Activated CD4-positive, alpha-beta T cell treated with anti-CD3 and anti-CD28 coated beads for 4 hours (primary cell): Measurements from ENCODE around the gene AQP12B.
"Not testable (repeated sequence)": the region's sequence is repeated elsewhere in the genome, so short reads cannot be mapped to it uniquely, and the experiment has no call there.

Source experiments
- DNase-seq, 2 donors: peaks; one replicate each; pipeline ENCODE4 v3.0.0-alpha.2; 2020

The AQP12B gene

GRCh38 chr2:240682431-240683224, at the start of gene AQP12B:
TSS of gene AQP12B (minus strand) at chr2:240682885. CDS start at chr2:240682837, 48 bp downstream.
- DNase-seq: not testable (repeated sequence)

- no peak for DNase-seq
Measured at GRCh38 chr2:240732184-240732583, 49.5 kb upstream of the AQP12B start.

GRCh38 chr2:240731178-240731545, 48.5 kb upstream of the AQP12B start:
- DNase-seq: no peak

- DNase-seq: no peak
Measured at GRCh38 chr2:240730501-240731177, 48.0 kb upstream of the AQP12B start.

GRCh38 chr2:240728827-240729226, 46.1 kb upstream of the AQP12B start:
- no peak for DNase-seq

- DNase-seq: no peak
Measured at GRCh38 chr2:240728361-240728760, 45.7 kb upstream of the AQP12B start.

GRCh38 chr2:240727913-240728312, 45.2 kb upstream of the AQP12B start:
- no peak for DNase-seq

- DNase-seq: no peak
Measured at GRCh38 chr2:240727439-240727838, 44.8 kb upstream of the AQP12B start.

- no peak for DNase-seq
Measured at GRCh38 chr2:240726876-240727275, 44.2 kb upstream of the AQP12B start.

GRCh38 chr2:240725671-240726070, 43.0 kb upstream of the AQP12B start:
- no peak for DNase-seq

GRCh38 chr2:240725266-240725665, 42.6 kb upstream of the AQP12B start:
- no peak for DNase-seq

- no peak for DNase-seq
Measured at GRCh38 chr2:240724431-240724830, 41.7 kb upstream of the AQP12B start.

- no peak for DNase-seq
Measured at GRCh38 chr2:240723851-240724250, 41.2 kb upstream of the AQP12B start.

- DNase-seq: no peak
Measured at GRCh38 chr2:240722796-240723735, 40.4 kb upstream of the AQP12B start.

- DNase-seq: no peak
Measured at GRCh38 chr2:240722376-240722775, 39.7 kb upstream of the AQP12B start.

GRCh38 chr2:240721596-240722180, 39.0 kb upstream of the AQP12B start:
- DNase-seq: no peak

- DNase-seq: no peak
Measured at GRCh38 chr2:240720686-240721595, 38.3 kb upstream of the AQP12B start.

- no peak for DNase-seq
Measured at GRCh38 chr2:240719676-240720545, 37.2 kb upstream of the AQP12B start.

- no peak for DNase-seq
Measured at GRCh38 chr2:240718896-240719490, 36.3 kb upstream of the AQP12B start.
